IMR-90 (cell line): ENCODE data around the gene TMEM260. TPM values are rescaled to one million over a fixed set of nuclear protein-coding genes. Genes with fewer than 3 reads are reported as not detected.

ENCODE experiments used
- ATAC-seq: fragments of 200-7000 bp; cut with Tn5 transposase; 2 replicates; pipeline ENCODE4 v1.9.1; 2020; ENCODE audit warnings: low read depth, mild to moderate bottlenecking, moderate library complexity
- BruUV-seq: library from RNA; stranded (reverse); fragments of 400-500 nt; replicated peaks from 2 replicates; lab custom pipeline; 2021; lab: Mats Ljungman, UMichigan
- CTCF ChIA-PET: fragments of 300-600 bp; formaldehyde crosslinking; extraction: SDS; loops from one replicate; lab custom pipeline; 2021; ENCODE audit warnings: antibody characterized with exemption; lab: Yijun Ruan, JAX
- POLR2A ChIA-PET: fragments of 300-600 bp; sonication (Branson Sonifier 250); formaldehyde crosslinking; loops from one replicate; lab custom pipeline; 2022; ENCODE audit warnings: antibody characterized with exemption; ENCODE audit not compliant: unreplicated experiment; lab: Charles Lee
- DNase-seq: peaks from one replicate; pipeline ENCODE4 v3.0.0; 2013
- H2AFZ ChIP-seq: replicated peaks from 2 replicates; pipeline ENCODE3; 2013; ENCODE audit warnings: low read length, mild to moderate bottlenecking; ENCODE audit not compliant: poor library complexity
- H2AK5ac ChIP-seq: 2 replicates; pipeline ENCODE4 v1.6.1; 2013; ENCODE audit warnings: low read depth, low read length, inconsistent platforms
- H2AK9ac ChIP-seq: replicated peaks from 2 replicates; pipeline ENCODE3; 2013; ENCODE audit warnings: mild to moderate bottlenecking, low read depth, low read length, moderate library complexity; ENCODE audit not compliant: poor library complexity
- H2BK120ac ChIP-seq: 2 replicates; pipeline ENCODE4 v1.6.1; 2013; ENCODE audit warnings: low read depth, low read length, inconsistent platforms
- H2BK15ac ChIP-seq: 3 replicates; pipeline ENCODE4 v1.6.1; 2013; ENCODE audit warnings: low read depth, low read length, inconsistent platforms
- H2BK20ac ChIP-seq: 2 replicates; pipeline ENCODE4 v1.6.1; 2013; ENCODE audit warnings: low read depth, mild to moderate bottlenecking, inconsistent platforms, low read length, moderate library complexity
- H2BK5ac ChIP-seq: 2 replicates; pipeline ENCODE4 v1.6.1; 2013; ENCODE audit warnings: mild to moderate bottlenecking, low read depth, low read length, inconsistent platforms; ENCODE audit not compliant: poor library complexity, severe bottlenecking
- H3K14ac ChIP-seq: replicated peaks from 2 replicates; pipeline ENCODE4 v1.6.1; 2013; ENCODE audit warnings: low read depth, low read length, inconsistent platforms
- H3K18ac ChIP-seq: 2 replicates; pipeline ENCODE4 v1.6.1; 2013; ENCODE audit warnings: low read depth, low read length, control low read depth
- H3K23ac ChIP-seq: 2 replicates; pipeline ENCODE4 v1.6.1; 2013; ENCODE audit warnings: low read depth, low read length, inconsistent platforms
- H3K27ac ChIP-seq: 2 replicates; pipeline ENCODE4 v1.5.1; 2013; ENCODE audit warnings: mild to moderate bottlenecking, control low read depth, low read length; ENCODE audit not compliant: insufficient read depth
- H3K27me3 ChIP-seq: 2 replicates; pipeline ENCODE4 v1.6.1; 2013; ENCODE audit warnings: low read length; ENCODE audit not compliant: control insufficient read depth, insufficient read depth
- H3K36me3 ChIP-seq: 2 replicates; pipeline ENCODE4 v1.6.1; 2013; ENCODE audit warnings: low read length, mixed read lengths; ENCODE audit not compliant: control insufficient read depth, insufficient read depth
- H3K4ac ChIP-seq: 2 replicates; pipeline ENCODE4 v1.6.1; 2013; ENCODE audit warnings: low read depth, low read length, inconsistent platforms
- H3K4me1 ChIP-seq: 2 replicates; pipeline ENCODE4 v1.6.1; 2013; ENCODE audit warnings: low read length, mixed read lengths; ENCODE audit not compliant: control insufficient read depth, insufficient read depth
- H3K4me2 ChIP-seq: 2 replicates; pipeline ENCODE4 v1.6.1; 2013; ENCODE audit warnings: low read depth, mild to moderate bottlenecking, control low read depth, low read length, moderate library complexity
- H3K4me3 ChIP-seq: 2 replicates; pipeline ENCODE4 v1.5.1; 2013; ENCODE audit warnings: low read depth, mild to moderate bottlenecking, control low read depth, low read length, moderate library complexity; ENCODE audit not compliant: insufficient read depth
- H3K56ac ChIP-seq: 2 replicates; pipeline ENCODE4 v1.6.1; 2013; ENCODE audit warnings: low read length, inconsistent platforms; ENCODE audit not compliant: insufficient read depth; ENCODE audit errors: extremely low read depth
- H3K79me1 ChIP-seq, 2 experiments: 2 replicates each; pipeline ENCODE4 v1.6.1; 2013; ENCODE audit warnings: low read length in 2 of 2, inconsistent platforms in 1 of 2, low read depth in 1 of 2
- H3K9ac ChIP-seq: 2 replicates; pipeline ENCODE4 v1.6.1; 2013; ENCODE audit warnings: low read depth, low read length, control low read depth
- H3K9me1 ChIP-seq: 2 replicates; pipeline ENCODE4 v1.6.1; 2013; ENCODE audit warnings: low read length, inconsistent platforms; ENCODE audit not compliant: insufficient read depth
- H3K9me3 ChIP-seq: 2 replicates; pipeline ENCODE4 v1.6.1; 2013; ENCODE audit warnings: low read length; ENCODE audit not compliant: control insufficient read depth, insufficient read depth
- H4K20me1 ChIP-seq: 2 replicates; pipeline ENCODE4 v1.6.1; 2013; ENCODE audit warnings: low read length, inconsistent platforms; ENCODE audit not compliant: insufficient read depth
- H4K5ac ChIP-seq: 2 replicates; pipeline ENCODE4 v1.6.1; 2013; ENCODE audit warnings: mild to moderate bottlenecking, low read depth, low read length, control low read depth
- H4K8ac ChIP-seq, 2 experiments: 2 replicates each; pipeline ENCODE4 v1.6.1; 2013; ENCODE audit warnings: low read depth in 2 of 2, low read length in 2 of 2, control low read depth in 1 of 2, inconsistent platforms in 1 of 2
- H4K91ac ChIP-seq: 2 replicates; pipeline ENCODE4 v1.6.1; 2013; ENCODE audit warnings: low read depth, low read length, inconsistent platforms; ENCODE audit not compliant: insufficient read depth
- BHLHE40 ChIP-seq: fragments of 150-350 bp; IDR thresholded peaks from 2 replicates; pipeline ENCODE4 v1.6.1; 2016; ENCODE audit warnings: mild to moderate bottlenecking, low read depth, low read length
- CEBPB ChIP-seq: IDR thresholded peaks from 2 replicates; pipeline ENCODE4 v1.6.1; 2012; ENCODE audit warnings: low read depth, low read length, improper control_type of control experiment
- CHD1 ChIP-seq: IDR thresholded peaks from 2 replicates; pipeline ENCODE4 v1.6.1; 2012; ENCODE audit warnings: low read depth, low read length, improper control_type of control experiment
- CTCF ChIP-seq: conservative IDR thresholded peaks from 2 replicates; pipeline ENCODE4 v1.5.1; 2012; ENCODE audit warnings: mild to moderate bottlenecking, low read depth, low read length, improper control_type of control experiment
- ELK1 ChIP-seq: fragments of 150-350 bp; IDR thresholded peaks from 2 replicates; pipeline ENCODE4 v1.6.1; 2016; ENCODE audit warnings: low read depth, mild to moderate bottlenecking, low read length, moderate library complexity, borderline replicate concordance
- FOS ChIP-seq: fragments of 150-350 bp; IDR thresholded peaks from 2 replicates; pipeline ENCODE4 v1.6.1; 2016; ENCODE audit warnings: low read depth, low read length
- MAFK ChIP-seq: IDR thresholded peaks from 2 replicates; pipeline ENCODE4 v1.6.1; 2012; ENCODE audit warnings: low read depth, low read length, improper control_type of control experiment
- MAZ ChIP-seq: IDR thresholded peaks from 2 replicates; pipeline ENCODE4 v1.6.1; 2012; ENCODE audit warnings: low read depth, mild to moderate bottlenecking, low read length, improper control_type of control experiment, moderate library complexity, borderline replicate concordance
- MXI1 ChIP-seq: IDR thresholded peaks from 2 replicates; pipeline ENCODE4 v1.6.1; 2012; ENCODE audit warnings: low read depth, mild to moderate bottlenecking, low read length, moderate library complexity, borderline replicate concordance
- NFE2L2 ChIP-seq: fragments of 150-350 bp; IDR thresholded peaks from 2 replicates; pipeline ENCODE4 v1.6.1; 2016; ENCODE audit warnings: low read depth, mild to moderate bottlenecking, low read length
- POLR2A ChIP-seq: IDR thresholded peaks from 2 replicates; pipeline ENCODE4 v1.6.1; 2012; ENCODE audit warnings: mild to moderate bottlenecking, low read depth, low read length
- RAD21 ChIP-seq: IDR thresholded peaks from 2 replicates; pipeline ENCODE4 v1.6.1; 2012; ENCODE audit warnings: low read length, improper control_type of control experiment
- RCOR1 ChIP-seq: IDR thresholded peaks from 2 replicates; pipeline ENCODE4 v1.6.1; 2012; ENCODE audit warnings: mild to moderate bottlenecking, low read length, improper control_type of control experiment; ENCODE audit not compliant: insufficient replicate concordance
- RFX5 ChIP-seq: IDR thresholded peaks from 2 replicates; pipeline ENCODE4 v1.8.0; 2012; ENCODE audit warnings: low read depth, mild to moderate bottlenecking, low read length, moderate library complexity
- SMC3 ChIP-seq: fragments of 150-350 bp; IDR thresholded peaks from 2 replicates; pipeline ENCODE4 v1.6.1; 2016; ENCODE audit warnings: low read depth, mild to moderate bottlenecking, antibody characterized with exemption, low read length, moderate library complexity
- USF2 ChIP-seq: fragments of 150-350 bp; IDR thresholded peaks from 2 replicates; pipeline ENCODE4 v1.6.1; 2017; ENCODE audit warnings: mild to moderate bottlenecking, antibody characterized with exemption, low read length, low read depth
- WGBS, 2 experiments: methylation state at CpG; one replicate each; pipeline versions ENCODE4 v1.1.5 to v1.1.7; 2013; ENCODE audit warnings: missing lambda C conversion rate in 2 of 2; ENCODE audit not compliant: insufficient read length in 1 of 2; ENCODE audit errors: extremely low coverage in 2 of 2; 5-methylcytosine and 5-hydroxymethylcytosine counted together
- dilution Hi-C: fragments of 300-500 bp; cut with HindIII; formaldehyde crosslinking; loops from one replicate; pipeline ENCODE4 v1.14.3; 2018; ENCODE audit warnings: low sequenced_read_pairs; ENCODE audit not compliant: unreplicated experiment
- in situ Hi-C: fragments of 300-500 bp; cut with MboI; formaldehyde crosslinking; loops from 3 replicates; pipeline ENCODE4 v1.14.3; 2019; ENCODE audit warnings: low sequenced_read_pairs, inconsistent platforms, mixed read lengths
- intact Hi-C: fragments of 100-400 bp; cut with micrococcal nuclease; formaldehyde crosslinking; loops from 2 replicates; pipeline ENCODE4 v1.10.0; 2022
- polyA plus RNA-seq, 3 experiments: library from polyadenylated mRNA; depleted of rRNA; stranded (reverse); fragments of >200 nt; gene quantifications; 2 replicates each; pipeline ENCODE4 v1.2.3, GENCODE V29; 2012; ENCODE audit warnings: low replicate concordance in 1 of 3
- total RNA-seq: library from RNA; depleted of rRNA; stranded (reverse); fragments of >200 nt; gene quantifications from 2 replicates; pipeline ENCODE4 v1.2.3, GENCODE V29; 2012

The TMEM260 gene
- total and polyA plus RNA-seq, 2 of the 4 experiments (the other 2 are of a cell fraction), result 6.4 to 11.5 TPM

- Histone ChIP-seq H3K79me1 (no peaks in the 10 kb centered on the region), H4K8ac (no peak overlapping the region), H3K56ac (no peak overlapping the region), H2BK20ac (no peak overlapping the region), H2BK120ac (no peak overlapping the region), H2AK5ac (no peak overlapping the region), H3K14ac (no peak overlapping the region), H3K27me3 (peaks cover 2% of the 10 kb centered on the region; the same call in 1 of the 2 replicates), H2AFZ (no peak overlapping the region), H3K4me3 (no peak overlapping the region), H2AK9ac (no peak overlapping the region), H3K36me3 (no peaks in the 10 kb centered on the region), H4K91ac (no peak overlapping the region), H2BK15ac (no peak overlapping the region), H3K4ac (no peak overlapping the region), H4K20me1 (no peaks in the 10 kb centered on the region), H3K4me2 (no peak overlapping the region), H4K5ac (no peak overlapping the region), H2BK5ac (no peak overlapping the region), H3K9me1 (no peaks in the 10 kb centered on the region), H3K9ac (no peak overlapping the region), H3K4me1 (no peaks in the 10 kb centered on the region), H3K23ac (no peak overlapping the region), H3K27ac (no peak overlapping the region), H3K18ac (no peak overlapping the region), H3K9me3 (no peaks in the 10 kb centered on the region)
- TF ChIP-seq CEBPB, result no peak
- TF ChIP-seq BHLHE40, result no peak
- no peak for TF ChIP-seq NFE2L2
- no peak for TF ChIP-seq SMC3
- TF ChIP-seq RCOR1, result no peak
- no peak for TF ChIP-seq MAZ
- no peak for TF ChIP-seq POLR2A
- TF ChIP-seq ELK1, result no peak
- no peak for TF ChIP-seq MAFK
- no peak for TF ChIP-seq CHD1
- TF ChIP-seq USF2, result no peak
- no peak for TF ChIP-seq MXI1
- TF ChIP-seq CTCF, result no peak
- TF ChIP-seq FOS, result no peak
- TF ChIP-seq RAD21, result no peak
- TF ChIP-seq RFX5, result no peak
- in situ Hi-C loops, result loop anchor here (25.0 kb wide), 1 partner anchor 651 kb away; no protein-coding TSS in a partner anchor
- dilution Hi-C loops, result no loop called here
- DNase-seq (no peak), ATAC-seq (no peak)
- no TSS peak for BruUV-seq
- POLR2A ChIA-PET, result no interaction called here
- no CpG with 5 or more reads among the region's 6 CpGs for WGBS, 2 experiments
- CTCF ChIA-PET, result no interaction called here
- intact Hi-C loops, result loop anchor here (1.0 to 2.0 kb wide), 3 partner anchors 522 to 656 kb away; no protein-coding TSS in a partner anchor
These were observed 81.2 kb downstream of the TMEM260 start for GRCh38 chr14:56660677-56661389.
